Measurements from ENCODE around the gene TNNI3K. TPM values are rescaled to one million over a fixed set of nuclear protein-coding genes. Genes with fewer than 3 reads are reported as not detected.

TNNI3K gene
- total and polyA plus RNA-seq, 8 donors: 0.34 to 2.2 (median 0.39) TPM; not detected in 2

- intact Hi-C loops (cut with DNase I): no loop called here
- 55 to 59% methylated on average over 1 of the region's 1 CpG for WGBS, 2 donors
- Histone ChIP-seq H3K4me3 (no peak overlapping the region), H3K9me3 (peaks cover 0 to 3% (median 0%) of the 10 kb centered on the region in 4 donors), H3K27me3 (no peaks in the 10 kb centered on the region), H3K36me3 (no peaks in the 10 kb centered on the region), H3K27ac (no peak overlapping the region), H3K4me1 (no peaks in the 10 kb centered on the region)
- no peak for TF ChIP-seq CTCF (IDR thresholded peaks at IDR 0.05)
- FAIRE-seq (no peak), DNase-seq (no peak), ATAC-seq (no peak)
Observed at GRCh38 chr1:74437035-74437434, 201.8 kb downstream of the TNNI3K start.

GRCh38 chr1:74452035-74452434, 216.8 kb downstream of the TNNI3K start:
- DNase-seq (no peak), FAIRE-seq (no peak), ATAC-seq (no peak)
- no peaks in the 10 kb centered on the region for H3K4me1 ChIP-seq
- TF ChIP-seq CTCF (IDR thresholded peaks at IDR 0.05): no peak
- no peaks in the 10 kb centered on the region for H3K9me3 ChIP-seq
- intact Hi-C loops (cut with DNase I): no loop called here
- no peaks in the 10 kb centered on the region for H3K27me3 ChIP-seq
- H3K27ac ChIP-seq: no peak overlapping the region
- WGBS, 2 donors: 37 to 53% methylated on average over 1 of the region's 1 CpG
- no peaks in the 10 kb centered on the region for H3K36me3 ChIP-seq
- H3K4me3 ChIP-seq: no peak overlapping the region

- DNase-seq: no peak
- intact Hi-C loops (cut with DNase I): no loop called here
Observed at GRCh38 chr1:74453277-74453676, 218.1 kb downstream of the TNNI3K start.

GRCh38 chr1:74455390-74455789, 220.2 kb downstream of the TNNI3K start:
- no peak for DNase-seq
- no peak overlapping the region for H3K27ac ChIP-seq
- intact Hi-C loops (cut with DNase I): no loop called here
- no peaks in the 10 kb centered on the region for H3K36me3 ChIP-seq
- no peak for TF ChIP-seq CTCF (IDR thresholded peaks at IDR 0.05)
- H3K4me1 ChIP-seq: no peaks in the 10 kb centered on the region
- no peaks in the 10 kb centered on the region for H3K9me3 ChIP-seq
- no peaks in the 10 kb centered on the region for H3K27me3 ChIP-seq
- FAIRE-seq: no peak
- H3K4me3 ChIP-seq: no peak overlapping the region
- ATAC-seq: no peak

More at GRCh38 chr1:74453277-74453676, 218.1 kb downstream of the TNNI3K start:
- Histone ChIP-seq H3K27me3 (no peaks in the 10 kb centered on the region), H3K4me3 (no peak overlapping the region), H3K9me3 (no peaks in the 10 kb centered on the region), H3K27ac (no peak overlapping the region), H3K36me3 (no peaks in the 10 kb centered on the region), H3K4me1 (no peaks in the 10 kb centered on the region)
- 59 to 69% methylated on average over 2 of the region's 2 CpGs for WGBS, 2 donors
- ATAC-seq (no peak), FAIRE-seq (no peak)
- TF ChIP-seq CTCF (IDR thresholded peaks at IDR 0.05): no peak

GRCh38 chr1:74457253-74457652, 222.1 kb downstream of the TNNI3K start:
- no peak overlapping the region for H3K4me3 ChIP-seq
- no peaks in the 10 kb centered on the region for H3K9me3 ChIP-seq
- 62 to 65% methylated on average over 2 of the region's 2 CpGs for WGBS, 2 donors
- H3K27me3 ChIP-seq: no peaks in the 10 kb centered on the region
- ATAC-seq (no peak), FAIRE-seq (no peak), DNase-seq (no peak)
- intact Hi-C loops (cut with DNase I): no loop called here
- H3K27ac ChIP-seq: no peak overlapping the region
- TF ChIP-seq CTCF (IDR thresholded peaks at IDR 0.05): no peak
- H3K36me3 ChIP-seq: no peaks in the 10 kb centered on the region
- no peaks in the 10 kb centered on the region for H3K4me1 ChIP-seq
